Osteocyte (in vitro differentiated cells): Measurements from ENCODE around the gene ATP13A2. TPM values are rescaled to one million over a fixed set of nuclear protein-coding genes. Genes with fewer than 3 reads are reported as not detected.
"Not testable (repeated sequence)": the region's sequence is repeated elsewhere in the genome, so short reads cannot be mapped to it uniquely, and the experiment has no call there.

Experiments
- DNase-seq: peaks from one replicate; pipeline ENCODE4 v3.0.0; 2021; ENCODE audit warnings: mixed read lengths; ENCODE audit not compliant: unreplicated experiment; ENCODE audit errors: extremely low spot score
- H3K27ac Mint-ChIP-seq: one replicate; pipeline ENCODE4 v1.8.0; 2021; ENCODE audit warnings: mild to moderate bottlenecking, mixed read lengths; ENCODE audit not compliant: unreplicated experiment
- H3K27me3 Mint-ChIP-seq: one replicate; pipeline ENCODE4 v1.8.0; 2021; ENCODE audit warnings: mixed read lengths; ENCODE audit not compliant: unreplicated experiment
- H3K36me3 Mint-ChIP-seq: one replicate; pipeline ENCODE4 v1.8.0; 2021; ENCODE audit warnings: mixed read lengths; ENCODE audit not compliant: unreplicated experiment
- H3K4me1 Mint-ChIP-seq: one replicate; pipeline ENCODE4 v1.8.0; 2021; ENCODE audit warnings: mixed read lengths; ENCODE audit not compliant: unreplicated experiment
- H3K4me3 Mint-ChIP-seq: one replicate; pipeline ENCODE4 v1.8.0; 2021; ENCODE audit warnings: mild to moderate bottlenecking, moderate library complexity, mixed read lengths; ENCODE audit not compliant: unreplicated experiment
- H3K9me3 Mint-ChIP-seq: one replicate; pipeline ENCODE4 v1.8.0; 2021; ENCODE audit warnings: mixed read lengths; ENCODE audit not compliant: unreplicated experiment
- total RNA-seq: library from RNA; stranded (reverse); gene quantifications from 2 replicates; pipeline ENCODE4 v1.2.1, GENCODE V29; 2021
- TF ChIP-seq, protein P1 (sequence below): fragments of 200-600 bp; sonication (generic); IDR thresholded peaks from 2 replicates; pipeline ENCODE4 v1.5.0; 2021; ENCODE audit warnings: antibody characterized with exemption, mild to moderate bottlenecking, moderate library complexity

The ATP13A2 gene
- total RNA-seq, 1 donor from 2014 or later, result 69.6 TPM

DNA sequence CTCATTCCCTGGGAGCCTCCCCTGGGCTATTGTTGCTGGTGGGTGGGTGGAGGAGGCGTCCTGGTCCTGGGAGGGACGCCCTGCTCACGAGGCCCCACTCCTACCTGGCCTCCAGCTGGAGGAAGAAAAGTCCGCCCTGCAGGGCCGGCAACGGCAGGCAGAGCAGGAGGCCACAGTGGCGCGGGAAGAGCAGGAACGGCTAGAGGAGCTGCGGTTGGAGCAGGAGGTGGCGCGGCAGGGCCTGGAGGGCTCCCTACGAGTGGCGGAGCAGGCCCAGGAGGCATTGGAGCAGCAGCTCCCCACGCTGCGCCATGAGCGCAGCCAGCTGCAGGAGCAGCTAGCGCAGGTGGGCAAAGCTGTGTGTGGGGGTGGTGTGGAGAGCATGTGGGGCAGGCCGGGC lies 65.1 kb downstream of the ATP13A2 start:
- Mint-ChIP-seq H3K4me3 (no peak overlapping the region), H3K27ac (no peak overlapping the region), H3K27me3 (no peaks in the 10 kb centered on the region), H3K4me1 (no peaks in the 10 kb centered on the region), H3K9me3 (no peaks in the 10 kb centered on the region), H3K36me3 (peaks cover 4% of the 10 kb centered on the region)
- TF ChIP-seq, protein P1, sequence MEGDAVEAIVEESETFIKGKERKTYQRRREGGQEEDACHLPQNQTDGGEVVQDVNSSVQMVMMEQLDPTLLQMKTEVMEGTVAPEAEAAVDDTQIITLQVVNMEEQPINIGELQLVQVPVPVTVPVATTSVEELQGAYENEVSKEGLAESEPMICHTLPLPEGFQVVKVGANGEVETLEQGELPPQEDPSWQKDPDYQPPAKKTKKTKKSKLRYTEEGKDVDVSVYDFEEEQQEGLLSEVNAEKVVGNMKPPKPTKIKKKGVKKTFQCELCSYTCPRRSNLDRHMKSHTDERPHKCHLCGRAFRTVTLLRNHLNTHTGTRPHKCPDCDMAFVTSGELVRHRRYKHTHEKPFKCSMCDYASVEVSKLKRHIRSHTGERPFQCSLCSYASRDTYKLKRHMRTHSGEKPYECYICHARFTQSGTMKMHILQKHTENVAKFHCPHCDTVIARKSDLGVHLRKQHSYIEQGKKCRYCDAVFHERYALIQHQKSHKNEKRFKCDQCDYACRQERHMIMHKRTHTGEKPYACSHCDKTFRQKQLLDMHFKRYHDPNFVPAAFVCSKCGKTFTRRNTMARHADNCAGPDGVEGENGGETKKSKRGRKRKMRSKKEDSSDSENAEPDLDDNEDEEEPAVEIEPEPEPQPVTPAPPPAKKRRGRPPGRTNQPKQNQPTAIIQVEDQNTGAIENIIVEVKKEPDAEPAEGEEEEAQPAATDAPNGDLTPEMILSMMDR, result no peak
- no peak for DNase-seq

DNA sequence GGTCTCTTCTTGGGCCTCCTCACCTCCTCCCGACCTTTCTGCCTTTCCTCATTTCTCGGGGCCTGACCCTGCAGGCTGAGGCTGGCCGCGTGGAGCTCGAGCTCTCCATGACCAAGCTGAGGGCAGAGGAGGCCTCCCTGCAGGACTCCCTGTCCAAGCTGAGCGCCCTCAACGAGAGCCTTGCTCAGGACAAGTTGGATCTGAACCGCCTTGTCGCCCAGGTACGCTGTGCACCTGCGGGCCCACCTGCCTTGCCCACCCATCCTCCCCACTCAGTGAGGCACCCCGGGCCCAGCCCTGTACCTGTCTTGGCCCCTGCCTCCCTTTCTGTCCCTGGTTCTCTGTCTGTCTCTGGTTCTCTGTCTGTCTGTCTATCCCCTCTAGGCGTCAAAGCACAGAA lies 65.5 kb downstream of the ATP13A2 start:
- H3K27ac Mint-ChIP-seq, H3K4me1 Mint-ChIP-seq, DNase-seq, H3K9me3 Mint-ChIP-seq, H3K4me3 Mint-ChIP-seq, H3K36me3 Mint-ChIP-seq, H3K27me3 Mint-ChIP-seq: not testable (repeated sequence)

DNA sequence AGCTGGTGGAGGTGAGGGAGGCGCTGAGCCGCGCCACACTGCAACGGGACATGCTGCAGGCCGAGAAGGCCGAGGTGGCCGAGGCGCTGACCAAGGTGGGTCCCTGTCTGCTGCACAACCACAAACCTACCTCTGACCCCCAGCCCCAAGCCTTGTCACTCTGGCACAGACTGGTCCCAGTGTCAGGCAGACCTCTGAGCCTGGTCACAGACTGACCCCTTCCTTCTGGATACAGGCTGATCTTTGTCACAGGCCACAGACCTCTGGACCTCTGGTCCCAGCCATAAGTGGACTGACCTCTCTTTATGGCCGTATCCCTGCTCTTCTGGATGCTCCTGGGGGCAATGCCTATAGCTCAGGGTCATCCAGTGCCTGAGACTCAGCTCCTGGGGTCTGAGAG lies 66.2 kb downstream of the ATP13A2 start:
- not testable (repeated sequence) for H3K36me3 Mint-ChIP-seq, H3K4me1 Mint-ChIP-seq, H3K27me3 Mint-ChIP-seq, H3K9me3 Mint-ChIP-seq, H3K4me3 Mint-ChIP-seq, H3K27ac Mint-ChIP-seq, DNase-seq

DNA sequence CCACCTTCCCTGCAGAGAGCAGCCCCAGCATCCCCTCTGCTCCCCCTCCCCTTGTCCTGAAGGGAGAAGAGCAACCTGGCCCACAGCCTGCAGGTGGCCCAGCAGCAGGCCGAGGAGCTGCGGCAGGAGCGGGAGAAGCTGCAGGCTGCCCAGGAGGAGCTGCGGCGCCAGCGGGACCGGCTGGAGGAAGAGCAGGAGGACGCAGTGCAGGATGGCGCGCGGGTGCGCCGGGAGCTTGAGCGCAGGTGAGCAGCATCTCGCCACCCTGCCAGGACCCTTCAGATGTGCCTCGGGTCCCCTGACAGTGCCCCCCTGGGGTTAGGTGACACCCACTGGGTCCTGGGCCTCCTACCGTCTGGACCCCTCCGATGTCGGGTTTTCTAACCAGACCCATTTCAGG lies 67.7 kb downstream of the ATP13A2 start:
- no peaks in the 10 kb centered on the region for H3K27me3 Mint-ChIP-seq
- DNase-seq, result no peak
- no peak overlapping the region for H3K4me3 Mint-ChIP-seq
- H3K4me1 Mint-ChIP-seq, result no peaks in the 10 kb centered on the region
- TF ChIP-seq, protein P1, result no peak
- no peak overlapping the region for H3K27ac Mint-ChIP-seq
- H3K9me3 Mint-ChIP-seq, result no peaks in the 10 kb centered on the region
- H3K36me3 Mint-ChIP-seq, result peaks cover 4% of the 10 kb centered on the region

DNA sequence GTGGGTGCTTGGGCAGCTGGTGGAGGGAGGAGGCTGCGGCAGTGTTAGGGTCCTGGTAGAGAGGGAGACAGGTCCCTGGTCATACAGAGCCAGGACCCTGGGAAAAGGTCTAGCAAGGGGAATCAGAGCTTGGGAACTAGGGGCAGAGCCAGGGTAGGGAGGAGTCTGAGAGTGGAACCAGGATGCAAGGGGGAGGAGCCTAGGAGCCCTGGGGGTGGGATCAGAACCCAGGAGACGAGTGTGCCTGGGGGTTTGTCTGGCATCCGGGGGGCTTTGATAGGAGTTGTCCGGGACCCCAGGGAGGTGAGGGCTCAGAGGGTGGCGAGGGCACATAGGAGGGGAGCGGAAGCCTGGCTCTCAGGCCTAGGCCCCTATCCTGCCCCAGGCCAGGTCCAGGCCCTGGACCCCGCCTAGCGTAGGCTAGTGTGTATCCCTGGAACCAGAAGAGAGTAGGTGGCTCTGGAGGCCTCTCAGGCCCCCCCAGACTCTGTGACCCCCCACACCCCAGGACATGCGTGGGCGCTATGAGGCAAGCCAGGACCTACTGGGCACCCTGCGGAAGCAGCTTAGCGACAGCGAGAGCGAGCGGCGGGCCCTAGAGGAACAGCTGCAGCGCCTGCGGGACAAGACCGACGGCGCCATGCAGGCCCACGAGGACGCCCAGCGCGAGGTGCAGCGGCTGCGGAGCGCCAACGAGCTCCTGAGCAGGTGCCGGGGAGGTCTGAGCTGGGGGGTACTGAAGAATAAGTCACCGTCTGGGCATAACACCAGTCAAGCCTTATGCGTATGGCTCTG lies 72.1 kb downstream of the ATP13A2 start:
- not testable (repeated sequence) for DNase-seq, H3K27ac Mint-ChIP-seq, H3K27me3 Mint-ChIP-seq, H3K9me3 Mint-ChIP-seq, H3K4me1 Mint-ChIP-seq, H3K4me3 Mint-ChIP-seq
- peaks cover 12% of the 10 kb centered on the region for H3K36me3 Mint-ChIP-seq

DNA sequence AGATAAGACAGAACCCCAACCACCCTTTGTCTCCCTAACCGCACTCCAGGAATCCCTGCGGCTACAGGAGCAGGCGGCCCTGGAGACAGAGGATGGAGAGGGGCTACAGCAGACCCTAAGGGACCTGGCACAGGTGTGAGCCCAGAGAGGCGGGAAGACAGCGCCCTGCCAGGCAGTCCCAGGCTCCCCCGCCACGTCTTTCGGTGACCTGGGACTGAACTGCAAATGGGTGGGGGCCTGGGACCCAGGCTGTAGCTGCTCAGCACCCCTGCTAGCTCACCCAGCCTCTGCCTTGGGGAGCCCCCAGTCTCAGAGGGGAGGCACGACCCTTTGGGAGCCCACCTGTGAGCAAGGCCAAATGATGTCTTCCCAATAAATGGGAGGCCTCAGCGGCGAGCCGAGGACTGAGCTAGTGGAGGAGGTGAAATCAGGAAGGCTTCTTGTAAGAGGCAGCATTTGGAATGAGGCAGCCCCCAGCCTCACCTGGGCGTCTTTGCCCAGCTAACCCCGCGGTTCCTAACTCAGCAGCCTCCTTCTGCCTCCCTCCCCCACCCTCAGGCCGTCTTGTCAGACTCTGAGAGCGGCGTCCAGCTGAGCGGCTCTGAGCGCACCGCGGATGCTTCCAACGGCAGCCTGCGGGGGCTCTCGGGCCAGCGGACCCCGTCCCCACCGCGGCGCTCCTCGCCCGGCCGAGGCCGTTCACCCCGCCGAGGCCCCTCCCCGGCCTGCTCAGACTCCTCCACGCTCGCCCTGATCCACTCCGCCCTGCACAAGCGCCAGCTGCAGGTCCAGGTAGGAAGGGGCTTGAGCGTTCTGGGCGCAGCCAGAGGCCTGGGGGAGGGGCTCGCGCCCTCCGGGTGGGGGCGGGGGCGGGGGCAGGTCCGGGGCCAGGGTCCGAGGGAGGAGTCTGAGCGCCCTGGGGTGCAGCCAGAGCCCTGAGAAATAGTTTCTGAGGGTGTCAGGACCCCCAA lies 73.1 kb downstream of the ATP13A2 start:
- TF ChIP-seq, protein P1, result no peak
- Mint-ChIP-seq H3K27ac (no peak overlapping the region), H3K27me3 (no peaks in the 10 kb centered on the region), H3K4me3 (no peak overlapping the region), H3K36me3 (peaks cover 12% of the 10 kb centered on the region), H3K4me1 (no peaks in the 10 kb centered on the region), H3K9me3 (no peaks in the 10 kb centered on the region)
- no peak for DNase-seq

DNA sequence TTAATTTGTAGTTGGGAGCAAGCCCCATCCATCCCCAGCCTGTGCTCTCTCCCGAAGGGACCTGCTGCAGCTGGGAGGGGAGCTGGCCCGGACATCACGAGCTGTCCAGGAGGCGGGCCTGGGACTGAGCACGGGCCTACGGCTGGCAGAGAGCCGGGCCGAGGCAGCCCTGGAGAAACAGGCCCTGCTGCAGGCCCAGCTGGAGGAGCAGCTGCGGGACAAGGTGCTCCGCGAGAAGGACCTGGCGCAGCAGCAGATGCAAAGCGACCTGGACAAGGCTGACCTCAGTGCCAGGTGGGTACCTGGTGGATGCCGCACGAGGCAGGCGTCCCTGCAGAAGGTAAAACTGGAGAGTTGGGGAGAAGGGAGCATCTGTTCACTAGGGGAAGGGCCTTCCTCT lies 75.1 kb downstream of the ATP13A2 start:
- not testable (repeated sequence) for H3K4me1 Mint-ChIP-seq, H3K9me3 Mint-ChIP-seq, H3K27ac Mint-ChIP-seq, H3K27me3 Mint-ChIP-seq, H3K4me3 Mint-ChIP-seq, DNase-seq
- peaks cover 11% of the 10 kb centered on the region for H3K36me3 Mint-ChIP-seq
